K562 (cell line): ENCODE data around the gene MAP4K4. TPM values are rescaled to one million over a fixed set of nuclear protein-coding genes. Genes with fewer than 3 reads are reported as not detected.

ENCODE experiments used
- ATAC-seq: fragments of 200-7000 bp; cut with Tn5 transposase; 3 replicates; pipeline ENCODE4 v1.9.1; 2020; ENCODE audit warnings: moderate library complexity
- BruUV-seq: library from RNA; stranded (reverse); fragments of 400-500 nt; replicated peaks from 2 replicates; lab custom pipeline; 2021; lab: Mats Ljungman, UMichigan
- CTCF ChIA-PET: fragments of 300-600 bp; formaldehyde crosslinking; extraction: SDS; loops from one replicate; lab custom pipeline; 2021; ENCODE audit warnings: low intra/inter-chr PET ratio; lab: Yijun Ruan, JAX
- POLR2A ChIA-PET: fragments of 300-600, 350-650 bp; sonication (Branson Sonifier 250); formaldehyde crosslinking; extraction: SDS; loops from one replicate; lab custom pipeline; 2021; ENCODE audit warnings: antibody characterized with exemption, inconsistent platforms; lab: Yijun Ruan, JAX
- DNase-seq, 4 experiments: peaks; one replicate each; pipeline versions ENCODE4 v3.0.0 to v3.0.0-alpha.2; 2011 to 2018; ENCODE audit warnings: low spot score in 3 of 4, mixed read lengths in 3 of 4; ENCODE audit errors: extremely low read depth in 1 of 4
- FAIRE-seq: peaks from 2 replicates; lab custom pipeline; 2011; peaks lifted over from hg19 to GRCh38; lab: Jason Lieb, UNC
- H2AFZ ChIP-seq: 2 replicates; pipeline ENCODE4 v1.6.0; 2011; ENCODE audit warnings: low read depth, low read length, control low read depth, inconsistent platforms
- H3K27ac ChIP-seq: fragments of 200-600 bp; 3 replicates; pipeline ENCODE4 v1.8.0; 2011; ENCODE audit warnings: low read depth, mild to moderate bottlenecking, control low read depth, inconsistent platforms, low read length, moderate library complexity, mixed read lengths; ENCODE audit errors: extremely low read depth
- H3K27me3 ChIP-seq, 2 experiments: fragments of 300-600 bp in 1 of 2; 2 replicates in 1 of 2; 3 replicates in 1 of 2; pipeline versions ENCODE4 v1.6.0 to v1.8.0; 2011; ENCODE audit warnings: inconsistent platforms in 2 of 2, low read length in 2 of 2, mild to moderate bottlenecking in 1 of 2, mixed read lengths in 1 of 2, moderate library complexity in 1 of 2; ENCODE audit not compliant: control insufficient read depth in 2 of 2, insufficient read depth in 2 of 2
- H3K36me3 ChIP-seq: fragments of 300-600 bp; 3 replicates; pipeline ENCODE4 v1.8.0; 2011; ENCODE audit warnings: mild to moderate bottlenecking, low read length, inconsistent platforms; ENCODE audit not compliant: control insufficient read depth, insufficient read depth
- H3K4me1 ChIP-seq, 2 experiments: fragments of 200-600 bp in 1 of 2; replicated peaks in 1 of 2; 2 replicates in 1 of 2; 3 replicates in 1 of 2; pipeline versions ENCODE4 v1.5.1 to v1.8.0; 2011; ENCODE audit warnings: inconsistent platforms in 2 of 2, low read length in 2 of 2, mild to moderate bottlenecking in 1 of 2, mixed read lengths in 1 of 2, moderate library complexity in 1 of 2; ENCODE audit not compliant: control insufficient read depth in 2 of 2, insufficient read depth in 2 of 2
- H3K4me2 ChIP-seq: 2 replicates; pipeline ENCODE4 v1.6.1; 2011; ENCODE audit warnings: low read length, control low read depth, inconsistent platforms, mixed read lengths; ENCODE audit not compliant: insufficient read depth
- H3K4me3 ChIP-seq: fragments of 200-600 bp; sonication (generic), shearing (Covaris generic); 2 replicates; pipeline ENCODE4 v1.5.1; 2016; ENCODE audit warnings: control low read depth, inconsistent platforms
- H3K79me2 ChIP-seq: fragments of 200-600 bp; 3 replicates; pipeline ENCODE4 v1.8.0; 2011; ENCODE audit warnings: low read length, inconsistent platforms; ENCODE audit not compliant: control insufficient read depth, insufficient read depth
- H3K9ac ChIP-seq, 2 experiments: 2 replicates each; pipeline versions ENCODE4 v1.6.0 to v1.6.1; 2011; ENCODE audit warnings: low read depth in 2 of 2, low read length in 2 of 2, control low read depth in 1 of 2, inconsistent platforms in 1 of 2, mild to moderate bottlenecking in 1 of 2, mixed read lengths in 1 of 2; ENCODE audit not compliant: insufficient read depth in 1 of 2
- H3K9me1 ChIP-seq: one replicate; pipeline ENCODE4 v1.6.0; 2011; ENCODE audit warnings: inconsistent platforms, mild to moderate bottlenecking, low read length, moderate library complexity; ENCODE audit not compliant: control insufficient read depth, insufficient read depth
- H3K9me3 ChIP-seq: replicated peaks from 2 replicates; pipeline ENCODE4 v1.5.1; 2011; ENCODE audit warnings: low read depth, low read length, inconsistent platforms; ENCODE audit not compliant: control insufficient read depth, insufficient read depth
- H4K20me1 ChIP-seq: replicated peaks from 2 replicates; pipeline ENCODE4 v1.6.1; 2011; ENCODE audit warnings: low read length, inconsistent platforms, mixed read lengths; ENCODE audit not compliant: control insufficient read depth, insufficient read depth
- BRF1 ChIP-seq: IDR thresholded peaks from 3 replicates; pipeline ENCODE4 v1.6.1; 2011; ENCODE audit warnings: borderline replicate concordance, mild to moderate bottlenecking; ENCODE audit not compliant: insufficient read length; ENCODE audit errors: extremely low read depth
- CHD2 ChIP-seq: IDR thresholded peaks from 2 replicates; pipeline ENCODE4 v1.6.1; 2011; ENCODE audit warnings: low read depth, low read length
- MEF2D ChIP-seq: conservative IDR thresholded peaks from 2 replicates; pipeline ENCODE4 v1.6.1; 2016; ENCODE audit warnings: low read depth, missing genetic modification characterization, missing compliant biosample characterization
- OTX1 ChIP-seq: fragments of 450-650 bp; formaldehyde crosslinking; IDR thresholded peaks from 2 replicates; pipeline ENCODE4 v1.4.0; 2022; ENCODE audit warnings: mild to moderate bottlenecking
- SUPT5H ChIP-seq: fragments of 450-650 bp; IDR thresholded peaks from 2 replicates; pipeline ENCODE4 v1.6.1; 2016
- ZFPM2 ChIP-seq: fragments of 250-450 bp; sonication (Bioruptor Pico); IDR thresholded peaks from 2 replicates; pipeline ENCODE4 v1.5.1; 2022; ENCODE audit warnings: mild to moderate bottlenecking
- ZNF282 ChIP-seq: sonication (generic); formaldehyde crosslinking; IDR thresholded peaks from 2 replicates; pipeline ENCODE4 v1.8.1; 2023; ENCODE audit warnings: missing genetic modification reagents
- ZNF668 ChIP-seq: fragments of 250-450 bp; sonication (Bioruptor Pico); IDR thresholded peaks from 2 replicates; pipeline ENCODE4 v1.8.0; 2022; ENCODE audit warnings: mild to moderate bottlenecking, inconsistent platforms
- ZNF76 ChIP-seq: fragments of 250-450 bp; sonication (Bioruptor Pico); IDR thresholded peaks from 2 replicates; pipeline ENCODE4 v1.4.0; 2020; ENCODE audit warnings: mild to moderate bottlenecking, moderate library complexity, borderline replicate concordance
- WGBS: fragments of 100-300 bp; shearing (Covaris generic); methylation state at CpG from one replicate; pipeline ENCODE4 v1.1.6; 2016; ENCODE audit warnings: low coverage, mixed read lengths; ENCODE audit not compliant: insufficient coverage; ENCODE audit errors: missing lambda C conversion rate; 5-methylcytosine and 5-hydroxymethylcytosine counted together
- in situ Hi-C: fragments of 300-500 bp; cut with MboI; formaldehyde crosslinking; loops from 4 replicates; pipeline ENCODE4 v1.15.0; 2018; ENCODE audit warnings: inconsistent platforms, mixed read lengths
- intact Hi-C: fragments of 100-400 bp; cut with micrococcal nuclease; formaldehyde crosslinking; loops from 2 replicates; pipeline ENCODE4 v1.14.2; 2022
- polyA plus RNA-seq, 8 experiments: library from polyadenylated mRNA; depleted of rRNA in 4 of 8; stranded (reverse) in 5 of 8; unstranded in 3 of 8; fragments of >200 nt; fragmentation: Nextera tagmentation in 2 of 8; fragmentation: Illumina TruSeq in 1 of 8; extraction: Ambion mirVana in 2 of 8; extraction: Trizol in 1 of 8; gene quantifications; 2 replicates each; pipeline versions ENCODE4 v1.2.1 to v1.2.3, GENCODE V29; 2011 to 2014; ENCODE audit warnings: inconsistent platforms in 1 of 8, missing spikeins in 1 of 8
- total RNA-seq, 7 experiments: library from RNA; depleted of rRNA in 6 of 7; stranded (reverse); fragments of >200 nt in 6 of 7; fragmentation: Illumina TruSeq in 2 of 7; extraction: Trizol in 2 of 7; gene quantifications; 2 replicates each; pipeline versions ENCODE4 v1.2.1 to v1.2.3, GENCODE V29; 2011 to 2021; ENCODE audit warnings: low replicate concordance in 1 of 7

Gene MAP4K4
- total and polyA plus RNA-seq, 9 of the 15 experiments (the other 6 are each of a cell fraction or from before 2014, with no cell fraction given) = 7.6 to 76.4 (median 50.6) TPM

DNA sequence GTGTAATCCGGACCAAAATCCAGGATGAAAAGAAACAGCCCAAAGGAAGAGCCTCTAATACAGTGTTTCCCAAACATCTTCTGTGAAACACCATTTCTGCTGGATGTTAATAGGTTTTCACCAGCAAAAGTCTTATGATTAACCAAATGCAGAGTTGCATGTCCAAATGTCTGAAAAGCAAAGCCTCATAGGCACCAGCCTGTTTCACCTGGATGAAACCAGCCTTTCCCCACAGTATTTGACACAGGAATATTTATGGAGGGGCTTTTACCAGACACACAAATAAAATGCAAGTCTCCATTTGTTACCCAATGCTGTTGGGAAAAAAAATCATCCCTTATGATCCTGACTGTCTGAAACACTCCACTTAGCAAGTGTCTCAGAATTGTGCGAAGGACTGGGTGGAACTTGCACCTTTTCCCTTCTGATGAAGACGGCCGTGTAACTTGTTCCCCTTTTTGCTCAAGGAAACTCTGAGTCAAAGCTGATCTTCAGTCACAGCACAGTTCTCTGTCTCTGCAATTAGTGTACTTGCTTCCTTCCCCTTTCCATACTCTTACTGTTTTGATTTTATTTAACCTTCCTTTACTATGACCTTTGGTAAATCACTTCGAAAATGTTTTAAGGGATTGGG lies 223.9 kb downstream of the MAP4K4 start:
- no TSS peak for BruUV-seq
- Histone ChIP-seq H3K9me1 (no peaks in the 10 kb centered on the region), H3K36me3 (no peaks in the 10 kb centered on the region), H3K4me1 (no peaks in the 10 kb centered on the region), H3K27me3 (peaks cover 0 to 5% of the 10 kb centered on the region in 2 experiments; a peak in 4 of 5 replicates), H3K79me2 (no peaks in the 10 kb centered on the region), H3K9me3 (no peaks in the 10 kb centered on the region), H3K27ac (no peak overlapping the region), H2AFZ (no peak overlapping the region), H4K20me1 (no peaks in the 10 kb centered on the region), H3K9ac (no peak overlapping the region), H3K4me3 (no peak overlapping the region), H3K4me2 (no peak overlapping the region)
- ChIA-PET CTCF (no interaction called here), POLR2A (interaction anchor here (1.1 kb wide), 1 partner anchor 9 kb away, joined by 4 read pairs; no protein-coding TSS in a partner anchor)
- DNase-seq (no peak), ATAC-seq (no peak), FAIRE-seq (no peak)
- no peak for TF ChIP-seq CHD2
- TF ChIP-seq OTX1 (CRISPR knock-in tag) = no peak
- TF ChIP-seq ZNF282 (CRISPR knock-in tag) = no peak
- no peak for TF ChIP-seq ZNF668 (CRISPR knock-in tag)
- no peak for TF ChIP-seq MEF2D (tag)
- no peak for TF ChIP-seq ZFPM2
- TF ChIP-seq SUPT5H = no peak
- no peak for TF ChIP-seq BRF1
- TF ChIP-seq ZNF76 = no peak
- 0% methylated on average over 5 of the region's 5 CpGs for WGBS
- intact Hi-C loops (no loop called here), in situ Hi-C loops (no loop called here)
